AG09319 (cell line): Measurements from ENCODE around the gene KIAA1217.
"Not testable (repeated sequence)": the region's sequence is repeated elsewhere in the genome, so short reads cannot be mapped to it uniquely, and the experiment has no call there.

Experiments
- DNase-seq: peaks from one replicate; pipeline ENCODE4 v3.0.0-alpha.2; 2010; ENCODE audit warnings: low read depth; ENCODE audit errors: extremely low read depth
- TF ChIP-seq, protein P1 (sequence below): IDR thresholded peaks from 2 replicates; pipeline ENCODE4 v1.5.1; 2011; ENCODE audit warnings: low read depth, mild to moderate bottlenecking, inconsistent platforms, low read length, moderate library complexity

The KIAA1217 gene

DNA sequence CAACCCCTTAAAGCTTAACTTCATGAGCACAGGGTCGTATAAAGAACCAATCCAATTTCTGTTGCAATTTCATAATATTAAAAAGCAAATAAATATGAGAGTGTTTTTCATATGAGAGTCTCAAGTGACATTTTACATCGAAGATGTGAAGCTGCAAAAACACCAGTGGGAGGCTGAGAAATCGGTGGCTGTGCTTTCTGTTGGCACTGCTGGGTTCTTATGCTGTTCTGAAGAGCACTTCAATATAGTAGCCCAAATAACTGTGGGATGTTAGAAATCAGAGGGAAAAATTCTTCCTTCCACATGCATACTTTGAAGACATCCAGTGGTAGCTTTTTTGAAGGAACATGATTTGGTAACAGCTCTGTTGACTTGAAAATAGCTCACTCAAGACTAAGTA, 269.0 kb downstream of the KIAA1217 start:
- TF ChIP-seq, protein P1, sequence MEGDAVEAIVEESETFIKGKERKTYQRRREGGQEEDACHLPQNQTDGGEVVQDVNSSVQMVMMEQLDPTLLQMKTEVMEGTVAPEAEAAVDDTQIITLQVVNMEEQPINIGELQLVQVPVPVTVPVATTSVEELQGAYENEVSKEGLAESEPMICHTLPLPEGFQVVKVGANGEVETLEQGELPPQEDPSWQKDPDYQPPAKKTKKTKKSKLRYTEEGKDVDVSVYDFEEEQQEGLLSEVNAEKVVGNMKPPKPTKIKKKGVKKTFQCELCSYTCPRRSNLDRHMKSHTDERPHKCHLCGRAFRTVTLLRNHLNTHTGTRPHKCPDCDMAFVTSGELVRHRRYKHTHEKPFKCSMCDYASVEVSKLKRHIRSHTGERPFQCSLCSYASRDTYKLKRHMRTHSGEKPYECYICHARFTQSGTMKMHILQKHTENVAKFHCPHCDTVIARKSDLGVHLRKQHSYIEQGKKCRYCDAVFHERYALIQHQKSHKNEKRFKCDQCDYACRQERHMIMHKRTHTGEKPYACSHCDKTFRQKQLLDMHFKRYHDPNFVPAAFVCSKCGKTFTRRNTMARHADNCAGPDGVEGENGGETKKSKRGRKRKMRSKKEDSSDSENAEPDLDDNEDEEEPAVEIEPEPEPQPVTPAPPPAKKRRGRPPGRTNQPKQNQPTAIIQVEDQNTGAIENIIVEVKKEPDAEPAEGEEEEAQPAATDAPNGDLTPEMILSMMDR, result no peak
- no peak for DNase-seq

DNA sequence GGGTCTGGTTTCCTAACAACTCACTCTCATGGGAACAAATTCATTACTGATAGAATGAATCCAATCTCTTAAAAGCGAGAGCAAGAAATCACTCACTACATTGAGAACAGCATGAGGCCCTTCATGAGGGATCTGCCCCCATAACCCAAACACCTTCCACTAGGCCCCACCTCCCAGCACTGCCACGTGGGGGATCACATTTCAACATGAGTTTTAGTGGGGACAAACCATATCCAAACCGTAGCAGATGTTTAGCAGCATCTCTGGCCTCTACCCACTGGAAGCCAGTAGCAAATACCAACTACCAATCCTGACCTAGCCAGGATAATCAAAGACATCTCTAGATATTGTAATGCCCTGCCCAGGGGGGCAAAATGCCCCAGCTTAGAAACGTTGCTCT, 270.9 kb downstream of the KIAA1217 start:
- TF ChIP-seq, protein P1, result no peak
- DNase-seq, result no peak

DNA sequence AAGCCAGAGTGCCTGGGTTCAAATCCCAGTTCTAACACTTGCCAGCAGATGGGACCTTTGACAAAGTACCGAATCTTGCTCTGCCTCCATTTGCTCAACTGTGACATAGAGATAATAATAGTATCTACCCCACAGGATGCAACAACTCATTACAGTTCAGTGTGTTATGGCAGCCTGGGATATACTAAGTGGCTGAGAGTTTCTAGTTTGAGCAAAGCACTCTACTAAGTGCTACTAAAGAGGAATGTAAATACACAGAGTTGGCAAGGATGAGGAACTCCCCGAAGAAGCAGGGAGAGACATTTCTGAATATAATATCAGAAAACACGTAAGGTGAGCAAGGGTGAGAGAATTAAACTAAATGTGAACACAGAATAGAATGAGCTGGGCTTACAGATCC, 271.5 kb downstream of the KIAA1217 start:
- TF ChIP-seq, protein P1, result no peak

DNA sequence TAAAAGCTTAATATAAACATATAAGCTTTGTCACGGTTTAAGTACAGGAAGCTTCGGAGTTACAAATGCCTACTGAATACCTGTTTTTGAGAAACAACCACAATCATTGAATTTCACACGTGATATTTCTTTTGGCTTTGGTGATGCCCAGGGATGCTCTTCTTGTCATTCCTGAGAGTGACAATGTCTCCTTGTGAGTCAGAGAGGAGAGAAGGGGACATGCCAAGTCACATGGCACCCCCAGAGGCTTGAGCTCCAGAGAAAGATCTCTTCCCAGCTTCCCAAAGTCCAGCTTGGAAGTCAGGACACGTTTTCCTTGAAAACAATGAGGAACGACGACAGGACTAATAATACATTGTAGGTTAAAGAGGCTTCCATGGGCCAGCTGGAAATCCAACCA, 272.3 kb downstream of the KIAA1217 start:
- TF ChIP-seq, protein P1, result no peak
- no peak for DNase-seq

More for the DNA sequence above, 271.5 kb downstream of the KIAA1217 start:
- DNase-seq, result no peak

DNA sequence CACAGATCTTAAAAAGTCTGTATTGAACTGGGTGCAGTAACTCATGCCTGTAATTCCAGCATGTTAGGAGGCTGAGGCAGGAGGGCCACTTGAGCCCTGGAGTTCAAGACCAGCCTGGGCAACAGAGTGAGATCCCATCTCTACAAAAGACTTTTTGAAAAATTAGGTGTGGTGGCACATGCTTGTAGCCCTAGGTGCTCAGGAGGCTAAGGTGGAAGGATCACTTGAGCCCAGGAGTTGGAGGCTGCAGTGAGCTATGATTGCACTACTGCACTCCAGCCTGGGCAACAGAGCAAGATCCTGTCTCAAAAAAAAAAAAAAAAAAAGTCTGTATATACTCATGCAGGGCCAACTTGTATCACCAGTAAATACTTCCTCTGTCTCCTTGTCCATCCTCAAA, 273.8 kb downstream of the KIAA1217 start:
- DNase-seq, result not testable (repeated sequence)

DNA sequence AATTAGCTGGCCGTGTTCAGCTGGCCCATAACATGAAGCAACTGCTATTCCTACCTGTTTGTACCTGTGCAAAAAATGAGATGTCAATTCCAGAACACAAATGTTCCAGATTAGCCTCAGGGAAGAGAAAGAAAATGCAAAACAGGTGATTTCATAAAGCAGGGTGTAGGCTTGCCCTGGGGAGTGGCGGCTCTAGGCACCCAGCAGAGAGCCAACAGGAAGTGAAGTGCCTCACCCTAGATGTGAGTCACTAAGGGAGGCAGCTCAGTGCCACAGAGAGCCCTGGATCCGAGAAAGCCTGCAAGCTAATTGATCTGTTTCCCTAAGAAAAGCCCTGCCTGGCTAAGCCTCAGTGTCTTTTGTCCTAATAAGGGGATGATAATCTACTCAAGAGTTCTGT, 274.8 kb downstream of the KIAA1217 start:
- TF ChIP-seq, protein P1, result no peak

DNA sequence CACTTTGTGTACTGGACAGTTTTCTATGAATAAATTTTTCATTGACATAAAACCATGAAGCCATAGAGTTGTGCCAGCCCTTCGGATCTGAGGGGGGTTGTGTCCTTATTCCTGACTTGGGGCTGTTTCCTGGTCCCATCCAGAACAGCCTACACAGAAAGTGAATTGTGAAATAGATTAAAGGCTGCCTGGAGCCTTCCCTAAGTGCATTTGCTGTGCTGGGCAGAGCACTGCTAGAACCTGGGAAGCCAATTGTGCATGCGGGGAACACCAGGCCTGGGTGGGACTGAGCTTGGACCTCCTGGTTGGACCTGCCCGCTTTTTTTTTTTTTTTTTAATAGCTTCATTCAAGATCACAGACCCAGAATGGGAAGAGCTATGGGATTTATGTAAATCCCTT, 275.8 kb downstream of the KIAA1217 start:
- DNase-seq, result no peak

More for the DNA sequence above, 274.8 kb downstream of the KIAA1217 start:
- DNase-seq, result no peak

DNA sequence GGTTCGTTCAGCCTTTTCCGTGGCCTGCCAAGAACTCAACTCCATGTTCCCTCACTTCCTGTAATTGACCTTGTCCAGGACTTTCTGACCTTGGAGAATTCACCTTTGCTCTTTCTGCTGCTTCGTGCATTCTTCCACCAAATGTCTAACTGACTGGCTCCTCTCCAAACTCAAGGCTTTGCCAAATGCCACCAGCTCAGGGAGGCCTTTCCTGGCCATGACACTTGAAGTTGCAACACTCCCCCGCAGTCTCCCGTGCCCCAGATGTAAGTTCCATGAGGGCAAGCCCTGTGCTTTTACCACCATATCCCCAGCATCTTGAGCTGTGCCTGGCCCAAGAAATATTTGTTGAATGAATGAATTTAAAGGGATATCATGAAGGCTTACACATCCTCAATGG, 276.4 kb downstream of the KIAA1217 start:
- DNase-seq, result no peak
- TF ChIP-seq, protein P1, result no peak

More for the DNA sequence above, 275.8 kb downstream of the KIAA1217 start:
- TF ChIP-seq, protein P1, result no peak
